HG03378 (cell line): Measurements from ENCODE around the gene UBAC2.
A peak's percentile ranks its signal among the peaks of the same experiment; 100 is the strongest.

Experiments used
- ATAC-seq: cut with Tn5 transposase; IDR thresholded peaks from one replicate; pipeline ENCODE4 v1.9.1; 2021; ENCODE audit warnings: mild to moderate bottlenecking, moderate library complexity; ENCODE audit not compliant: unreplicated experiment

Gene UBAC2

DNA sequence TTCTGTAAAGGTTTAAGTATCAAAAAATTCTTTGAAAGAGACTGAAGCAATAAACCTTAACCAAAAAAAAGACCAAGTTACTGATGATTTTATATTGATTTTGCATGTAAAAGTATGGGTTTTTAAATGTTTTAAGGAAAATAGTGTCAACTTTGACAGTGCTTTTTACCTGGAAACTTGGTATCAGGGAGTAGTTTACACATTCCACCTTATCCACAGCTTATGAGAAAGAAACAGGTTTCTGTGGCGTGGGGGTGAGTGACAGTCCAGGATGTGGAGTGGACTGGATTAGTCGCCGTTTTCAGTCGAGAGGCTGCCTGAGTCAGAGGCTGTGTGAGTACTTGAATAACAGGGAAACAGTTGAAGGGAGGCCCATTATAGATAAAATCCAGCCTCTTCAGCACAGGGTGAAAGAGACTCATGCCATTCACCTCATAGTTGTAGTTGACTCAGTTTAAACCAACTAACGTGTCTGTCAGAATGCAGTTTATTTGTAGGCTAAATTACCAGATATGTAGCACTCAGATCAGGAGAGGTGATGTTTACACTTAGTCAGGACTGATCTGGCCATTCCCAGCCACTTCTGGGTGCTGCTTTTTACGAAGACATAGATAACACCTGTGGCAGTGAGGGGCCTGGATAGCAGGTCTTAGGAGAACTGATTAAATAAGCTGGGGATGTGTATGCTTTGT is 107.1 kb downstream of the UBAC2 start:
- ATAC-seq = no peak

- no peak for ATAC-seq
Observed at GRCh38 chr13:99308471-99309087, 107.9 kb downstream of the UBAC2 start.

- ATAC-seq = peak; percentile 48
Observed at GRCh38 chr13:99310382-99311031, 109.9 kb downstream of the UBAC2 start.

GRCh38 chr13:99311137-99311536 is 110.5 kb downstream of the UBAC2 start:
- ATAC-seq = no peak

DNA sequence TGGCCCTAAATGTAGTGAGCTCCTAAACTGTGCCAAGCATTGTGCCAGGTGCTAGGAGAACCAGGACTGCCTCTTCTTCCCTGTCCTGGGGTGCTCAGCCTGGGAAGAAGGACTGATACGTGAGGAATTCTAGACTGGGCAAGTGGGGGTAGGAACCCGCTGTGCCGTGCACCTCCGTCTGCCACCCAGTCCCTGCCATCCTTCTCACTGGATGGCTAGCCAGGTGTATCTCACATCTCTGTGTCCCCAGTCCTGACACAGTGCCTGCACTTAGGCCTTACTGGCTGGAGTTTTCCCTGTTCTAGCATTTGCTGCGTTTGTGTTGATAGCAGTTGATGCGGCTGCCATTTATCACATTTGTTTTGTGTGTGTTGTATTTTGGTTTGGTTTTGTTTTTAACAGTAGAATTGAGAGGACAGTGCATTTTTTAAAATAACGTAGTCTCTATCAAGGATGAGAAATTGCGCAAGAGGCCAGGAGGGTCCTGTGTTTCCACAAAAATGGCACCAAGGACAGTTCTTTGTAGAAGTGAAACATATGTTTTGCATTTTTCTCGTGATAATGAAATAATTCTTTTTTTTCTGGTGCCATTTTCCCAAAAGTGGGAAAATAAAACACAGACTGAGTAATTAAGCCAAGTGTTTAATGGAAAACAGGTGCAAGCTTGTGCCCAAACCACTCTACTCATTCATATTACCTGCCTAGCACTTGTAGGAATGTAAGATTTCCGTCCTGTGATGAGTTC is 111.3 kb downstream of the UBAC2 start:
- no peak for ATAC-seq

DNA sequence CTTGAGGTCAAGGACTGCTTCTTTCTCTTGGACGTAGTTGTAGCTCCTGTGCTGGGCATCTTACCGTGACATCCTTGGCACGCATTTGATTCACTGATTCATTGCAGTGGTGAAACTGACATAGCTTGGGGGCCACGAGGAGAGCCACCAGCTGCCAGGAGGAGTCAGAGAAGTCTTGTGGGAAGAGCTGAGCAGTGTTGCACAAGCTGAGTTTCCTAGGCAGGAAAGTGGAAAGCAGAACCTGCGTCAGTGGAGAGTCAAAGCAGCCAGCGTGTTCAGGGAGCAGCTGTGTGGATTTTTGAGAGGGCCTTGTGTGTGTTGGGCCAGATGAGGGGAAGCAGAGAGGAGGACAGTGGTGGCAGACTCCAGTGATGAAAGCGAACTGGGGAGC is 111.8 kb downstream of the UBAC2 start:
- no peak for ATAC-seq

DNA sequence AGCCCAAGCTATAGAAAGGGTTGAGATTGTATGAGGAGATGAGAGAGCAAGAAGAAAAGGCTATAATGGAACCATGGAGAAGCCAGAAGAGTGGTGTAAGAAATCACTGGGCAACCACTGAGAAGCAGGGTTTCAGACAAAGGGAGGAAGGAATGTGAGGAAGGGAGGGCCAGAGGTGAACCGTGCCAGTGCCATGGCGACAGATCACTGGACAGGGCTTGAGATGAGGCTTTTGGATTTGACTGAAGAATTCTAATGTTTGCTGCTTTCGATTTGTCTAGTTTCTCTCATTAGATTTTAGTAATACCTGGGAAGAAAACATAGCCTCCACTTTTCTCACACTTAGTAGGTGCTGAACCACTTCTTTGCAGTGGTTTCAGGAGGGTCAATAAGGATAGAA is 112.8 kb downstream of the UBAC2 start:
- no peak for ATAC-seq

- no peak for ATAC-seq
Observed at GRCh38 chr13:99313941-99314340, 113.3 kb downstream of the UBAC2 start.

GRCh38 chr13:99314640-99315176 is 114.1 kb downstream of the UBAC2 start:
- no peak for ATAC-seq

DNA sequence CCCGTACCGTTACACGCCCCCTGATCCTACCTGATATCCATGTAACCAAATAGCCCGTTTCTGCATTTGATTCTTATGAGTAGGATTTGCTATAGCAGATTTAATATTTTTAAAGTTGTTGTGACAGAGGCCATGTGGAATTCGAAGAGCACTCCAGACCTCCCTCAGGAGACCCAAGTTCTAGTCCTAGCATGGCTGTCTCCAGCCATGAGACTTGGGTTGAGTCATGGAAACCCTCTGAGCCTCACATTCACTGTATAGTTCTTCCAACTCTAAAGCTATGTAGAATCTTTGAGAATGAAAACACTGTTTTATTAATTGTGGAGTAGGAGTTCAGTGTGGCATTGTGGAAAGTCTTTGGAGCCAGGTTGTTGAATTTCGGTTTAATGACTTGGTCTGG is 114.5 kb downstream of the UBAC2 start:
- ATAC-seq = no peak

- no peak for ATAC-seq
Observed at GRCh38 chr13:99316224-99316623, 115.6 kb downstream of the UBAC2 start.

DNA sequence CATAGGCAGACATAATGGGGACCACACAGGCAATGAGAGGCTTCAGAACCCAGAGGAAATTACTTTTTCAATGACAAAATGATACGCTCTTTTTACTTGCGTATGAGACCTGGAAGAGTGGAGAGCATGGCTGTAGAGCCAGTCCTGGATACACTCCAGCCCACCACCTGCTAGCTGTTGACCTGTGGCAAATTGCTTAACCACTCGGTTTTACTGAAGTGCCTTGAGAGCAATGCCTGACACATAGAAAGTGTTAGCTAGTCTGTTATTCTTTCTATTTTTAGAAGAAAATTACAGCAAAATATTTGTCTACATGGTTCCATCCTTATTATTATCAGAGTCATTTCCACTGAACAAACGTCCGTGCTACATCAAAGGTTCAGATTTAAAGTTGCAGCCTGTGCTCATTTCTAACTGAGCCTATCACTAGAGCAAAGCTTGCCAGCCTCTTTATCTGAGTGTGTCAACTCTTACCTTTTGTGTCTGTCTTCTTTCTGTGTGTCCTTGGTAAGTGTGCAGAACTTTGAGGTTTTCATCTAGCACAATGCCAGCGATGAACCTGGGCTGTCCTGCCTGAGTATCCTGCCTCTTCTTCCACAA is 116.1 kb downstream of the UBAC2 start:
- no peak for ATAC-seq

- ATAC-seq = no peak
Observed at GRCh38 chr13:99320693-99321481, 120.2 kb downstream of the UBAC2 start.

DNA sequence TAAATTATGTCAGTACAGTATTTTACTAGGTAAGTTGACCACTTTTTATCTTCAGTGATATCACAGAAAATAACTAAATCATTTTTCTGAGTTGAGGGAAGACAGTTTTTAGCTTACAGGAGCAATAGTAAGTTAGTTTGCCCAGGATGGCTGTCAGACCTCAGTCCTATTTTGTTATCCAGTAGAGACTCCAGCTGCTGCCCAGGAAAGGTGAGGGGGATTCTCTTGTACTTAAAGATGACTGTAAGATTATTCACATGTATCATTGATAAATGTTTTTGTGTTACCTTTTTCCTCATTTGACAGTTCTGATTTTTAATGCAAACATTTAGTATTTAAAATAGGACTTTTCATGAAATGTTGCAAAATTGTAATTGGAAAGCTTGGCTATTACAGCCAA is 121.1 kb downstream of the UBAC2 start:
- no peak for ATAC-seq

DNA sequence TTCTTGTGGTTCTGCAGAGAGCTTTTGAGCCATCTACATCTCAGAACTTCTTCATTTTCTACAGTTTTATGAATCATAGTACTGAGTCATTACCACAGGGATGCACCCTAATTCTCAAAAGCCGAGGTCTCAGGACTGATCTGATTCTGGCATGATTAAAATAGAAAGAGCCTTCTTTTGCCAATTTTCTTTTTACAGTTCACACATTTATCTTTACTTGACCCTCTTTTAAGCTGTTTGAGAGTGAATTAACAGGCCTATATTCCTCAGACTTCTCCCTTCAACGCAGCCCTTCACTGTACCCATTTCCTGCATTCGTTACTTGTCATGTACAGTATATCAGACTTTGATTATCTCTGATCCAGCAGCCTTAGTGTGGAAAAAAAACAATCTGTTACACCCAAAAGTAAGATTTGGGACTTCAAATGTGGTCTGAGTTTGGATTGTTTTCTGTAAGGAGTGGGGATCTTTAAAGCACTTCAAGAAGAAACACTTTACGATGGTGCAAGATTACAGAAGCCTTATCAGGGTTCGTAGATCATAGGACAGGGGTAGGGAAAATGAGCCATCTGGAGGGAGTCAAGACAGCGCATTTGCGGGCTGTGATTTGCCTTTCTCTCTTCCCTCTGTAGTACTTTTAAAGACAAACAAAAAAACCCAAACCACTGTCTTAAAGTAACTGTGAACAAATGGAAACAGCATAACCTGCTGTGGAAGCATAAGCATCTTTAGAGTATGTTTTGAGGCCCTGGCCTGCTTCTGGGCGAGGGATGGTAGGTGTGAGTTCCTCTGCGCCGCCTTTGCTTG is 121.8 kb downstream of the UBAC2 start:
- peak; percentile 93 for ATAC-seq

GRCh38 chr13:99323488-99323887 is 122.8 kb downstream of the UBAC2 start:
- ATAC-seq = no peak

GRCh38 chr13:99326012-99326411 is 125.4 kb downstream of the UBAC2 start:
- no peak for ATAC-seq

- ATAC-seq = no peak
Observed at GRCh38 chr13:99327126-99327525, 126.5 kb downstream of the UBAC2 start.

DNA sequence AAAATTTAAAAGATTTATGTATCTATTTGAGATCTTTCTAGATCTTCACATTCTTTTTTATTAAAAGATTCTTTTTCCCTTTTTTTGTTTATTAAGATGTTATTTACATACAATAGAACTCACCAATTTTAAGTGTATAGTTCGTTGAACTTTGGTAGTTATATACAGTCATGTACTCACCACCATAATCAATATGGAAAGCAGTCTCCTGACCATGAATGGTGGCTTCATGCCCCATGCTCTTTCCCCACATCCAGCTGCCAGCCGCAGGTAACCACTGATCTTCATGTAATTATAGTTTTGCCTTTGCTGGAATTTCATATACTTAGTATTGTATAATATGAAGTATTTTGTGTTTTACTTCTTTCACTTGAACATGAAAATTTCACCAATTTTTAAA is 127.1 kb downstream of the UBAC2 start:
- ATAC-seq = no peak
